GM19099 (cell line): ENCODE results near the gene OSBPL8.

Experiments
- POLR2A ChIP-seq: IDR thresholded peaks from 3 replicates; pipeline ENCODE4 v1.6.1; 2011; ENCODE audit warnings: low read depth; ENCODE audit not compliant: insufficient read length; ENCODE audit errors: extremely low read depth

OSBPL8 gene

GRCh38 chr12:76519538-76519937 is 40.0 kb downstream of the OSBPL8 start:
- no peak for TF ChIP-seq POLR2A

DNA sequence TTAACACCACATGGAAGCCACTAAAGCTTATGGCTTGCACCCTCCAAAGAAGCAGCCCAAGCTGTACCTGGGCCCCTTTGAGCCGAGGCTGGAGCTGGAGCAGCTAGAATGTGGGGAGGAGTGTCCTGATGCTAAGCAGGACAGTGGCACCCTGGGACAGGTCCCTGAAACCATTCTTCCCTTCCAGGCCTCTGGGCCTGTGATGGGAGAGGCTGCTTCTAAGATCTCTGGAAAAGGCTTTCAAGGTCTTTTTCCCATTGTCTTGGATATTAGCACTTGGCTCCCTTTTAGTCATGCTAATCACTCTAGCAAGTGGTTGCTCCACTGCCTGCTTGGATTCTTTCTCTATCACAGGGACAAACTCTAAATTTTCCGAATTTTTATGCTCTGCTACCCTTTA is 40.9 kb downstream of the OSBPL8 start:
- no peak for TF ChIP-seq POLR2A

- TF ChIP-seq POLR2A, result no peak
These were observed 44.3 kb downstream of the OSBPL8 start for GRCh38 chr12:76515271-76515670.

DNA sequence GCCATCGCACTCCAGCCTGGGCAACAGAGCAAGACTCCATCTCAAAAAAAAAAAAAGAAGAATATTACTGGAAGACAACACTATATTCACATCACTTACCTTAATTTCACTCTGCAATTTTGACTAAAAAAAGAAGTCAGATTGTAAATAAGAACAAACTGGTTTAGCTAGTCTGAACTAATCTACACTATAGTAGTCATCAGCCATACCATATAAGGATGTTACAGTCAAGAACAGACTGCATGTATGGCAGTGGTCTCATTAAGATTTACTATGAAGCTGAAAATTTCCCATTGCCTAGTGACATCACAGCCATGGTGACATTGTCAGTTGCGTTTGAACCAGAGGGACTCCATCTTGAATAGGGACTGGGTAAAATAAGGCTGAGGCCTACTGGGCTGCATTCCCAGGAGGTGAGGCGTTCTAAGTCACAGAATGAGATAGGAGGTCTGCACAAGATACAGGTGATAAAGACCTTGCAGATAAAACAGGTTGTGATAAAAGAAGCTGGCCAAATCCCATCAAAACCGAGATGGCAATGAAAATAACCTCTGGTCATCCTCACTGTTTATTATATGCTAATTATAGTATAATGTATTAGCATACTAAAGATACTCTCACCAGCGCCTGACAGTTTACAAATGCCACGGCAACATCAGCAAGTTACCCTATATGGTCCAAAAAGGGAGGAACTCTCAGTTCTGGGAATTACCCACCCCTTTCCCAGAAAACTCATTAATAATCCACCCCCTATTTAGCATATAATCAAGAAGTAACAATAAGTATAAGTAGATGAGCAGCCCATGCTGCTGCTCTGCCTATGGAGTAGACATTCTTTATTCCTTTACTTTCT is 51.2 kb downstream of the OSBPL8 start:
- TF ChIP-seq POLR2A, result no peak

- no peak for TF ChIP-seq POLR2A
These were observed 53.4 kb downstream of the OSBPL8 start for GRCh38 chr12:76506149-76506548.

- TF ChIP-seq POLR2A, result no peak
These were observed 54.5 kb downstream of the OSBPL8 start for GRCh38 chr12:76505050-76505449.

- TF ChIP-seq POLR2A, result no peak
These were observed 55.0 kb downstream of the OSBPL8 start for GRCh38 chr12:76504606-76505005.

GRCh38 chr12:76503957-76504356 is 55.6 kb downstream of the OSBPL8 start:
- no peak for TF ChIP-seq POLR2A

- no peak for TF ChIP-seq POLR2A
These were observed 58.2 kb downstream of the OSBPL8 start for GRCh38 chr12:76501390-76501789.

DNA sequence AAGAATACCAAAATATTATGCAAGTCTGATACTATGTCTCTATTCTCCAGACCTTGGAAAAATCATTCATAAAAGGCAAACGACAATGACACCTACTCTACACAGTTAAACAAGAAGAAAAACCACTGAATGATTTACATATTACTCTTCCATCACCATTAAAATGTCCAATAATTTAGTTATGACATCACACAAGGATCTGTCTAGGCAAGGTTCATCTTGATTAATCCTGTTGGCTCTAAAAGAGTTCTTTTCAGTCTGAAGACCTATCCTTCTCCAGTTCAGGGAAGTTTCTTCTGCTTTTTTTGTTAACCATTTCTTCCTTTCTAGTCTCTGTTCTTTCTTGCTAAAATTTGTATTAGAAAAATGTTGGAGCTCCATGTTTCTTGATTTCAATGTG is 64.0 kb downstream of the OSBPL8 start:
- TF ChIP-seq POLR2A, result no peak

- no peak for TF ChIP-seq POLR2A
These were observed 68.3 kb downstream of the OSBPL8 start for GRCh38 chr12:76491292-76491691.

DNA sequence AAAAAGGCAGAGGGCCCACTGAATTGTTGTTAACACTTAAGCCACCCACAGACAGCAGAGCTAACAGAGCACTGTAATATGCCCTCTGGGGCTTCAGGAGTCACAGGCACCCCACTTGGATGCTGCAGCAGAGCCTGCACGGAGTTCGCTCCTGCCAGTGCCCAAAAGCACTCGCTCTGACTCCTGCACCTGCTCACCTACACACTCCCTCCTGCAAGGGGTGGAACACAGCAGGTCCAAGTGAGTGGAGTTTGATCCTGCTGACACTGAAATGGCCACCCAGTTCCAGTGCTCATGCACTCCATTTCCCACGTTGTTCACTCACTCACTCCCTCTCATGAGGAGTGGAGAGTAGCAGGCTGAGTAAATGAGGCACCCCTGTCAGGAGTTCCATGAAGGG is 68.8 kb downstream of the OSBPL8 start:
- TF ChIP-seq POLR2A, result no peak

DNA sequence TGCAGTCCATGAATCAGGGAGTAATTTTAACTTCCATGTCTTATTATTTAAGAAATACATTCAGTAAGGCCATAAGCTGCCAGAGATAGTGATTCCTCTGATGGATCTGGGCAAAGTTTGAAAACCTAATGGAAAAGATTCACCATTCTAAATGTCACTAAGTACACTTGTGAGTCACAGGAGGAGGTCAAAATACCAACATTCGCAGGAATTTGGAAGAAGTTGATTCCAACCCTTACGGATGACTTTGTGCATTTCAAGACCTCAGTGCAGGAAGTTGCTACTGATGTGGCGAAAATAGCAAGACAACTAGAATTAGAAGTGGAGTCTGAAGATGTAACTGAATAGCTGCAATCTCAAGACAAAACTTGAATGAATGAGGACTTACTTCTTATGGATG is 69.8 kb downstream of the OSBPL8 start:
- TF ChIP-seq POLR2A, result no peak

DNA sequence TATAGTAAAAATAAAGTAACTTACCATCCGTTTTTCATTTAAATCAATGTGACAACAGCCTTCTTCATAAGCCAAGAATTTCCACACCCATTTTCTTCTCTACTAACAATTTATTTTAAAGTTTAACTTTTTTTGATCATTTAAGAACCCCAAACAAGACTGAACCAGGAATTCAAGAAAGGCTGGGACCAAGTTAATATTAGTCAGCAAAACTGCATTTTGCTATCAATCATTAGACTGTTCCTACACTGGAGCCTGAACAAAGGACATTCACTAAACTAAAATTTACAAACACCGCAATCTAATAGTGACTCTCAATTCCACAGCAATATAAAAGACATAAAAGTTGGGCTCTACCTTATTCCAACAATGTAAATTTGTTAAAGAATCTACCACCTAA is 73.6 kb downstream of the OSBPL8 start:
- no peak for TF ChIP-seq POLR2A

- no peak for TF ChIP-seq POLR2A
These were observed 78.8 kb downstream of the OSBPL8 start for GRCh38 chr12:76480796-76481195.

GRCh38 chr12:76478045-76478444 is 81.5 kb downstream of the OSBPL8 start:
- no peak for TF ChIP-seq POLR2A

DNA sequence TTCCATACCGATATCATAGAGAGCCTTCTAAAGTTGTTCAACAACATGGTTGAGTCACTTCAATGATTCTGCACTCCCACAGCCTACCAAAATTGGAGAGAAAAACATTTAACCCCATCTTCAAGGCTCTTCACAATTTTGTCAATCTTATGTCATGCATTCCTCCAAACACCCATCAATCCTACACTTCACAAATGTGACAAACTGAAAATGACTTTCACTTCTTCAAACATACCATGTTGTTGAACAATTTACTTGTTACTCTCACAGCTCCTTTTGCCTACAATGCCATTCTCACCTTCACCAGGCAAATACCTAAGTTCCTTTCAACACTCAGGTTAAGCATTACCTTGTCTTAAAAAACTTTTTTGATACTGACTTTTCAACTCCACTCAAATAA is 88.0 kb downstream of the OSBPL8 start:
- TF ChIP-seq POLR2A, result no peak
